Activated CD4-positive, alpha-beta T cell treated with anti-CD3 and anti-CD28 coated beads, Interleukin-2, amount 10 ng/mL, durations not matched to agents 24 days and 14 days (primary cell): ENCODE measurements around the gene PSMD3. TPM values are rescaled to one million over a fixed set of nuclear protein-coding genes. Genes with fewer than 3 reads are reported as not detected.
A peak's percentile ranks its signal among the peaks of the same experiment; 100 is the strongest.

Experiments used
- DNase-seq: peaks from one replicate; pipeline ENCODE4 v3.0.0; 2022
- H3K27ac Mint-ChIP-seq: one replicate; pipeline ENCODE4 v1.8.0; 2022; ENCODE audit warnings: mild to moderate bottlenecking, mixed read lengths
- H3K27me3 Mint-ChIP-seq: one replicate; pipeline ENCODE4 v1.8.0; 2022; ENCODE audit warnings: mixed read lengths
- H3K36me3 Mint-ChIP-seq: one replicate; pipeline ENCODE4 v1.8.0; 2022; ENCODE audit warnings: low read depth, mild to moderate bottlenecking, mixed read lengths
- H3K4me1 Mint-ChIP-seq: one replicate; pipeline ENCODE4 v1.8.0; 2021; ENCODE audit warnings: mixed read lengths
- H3K4me3 Mint-ChIP-seq: one replicate; pipeline ENCODE4 v1.8.0; 2022; ENCODE audit warnings: mild to moderate bottlenecking, moderate library complexity, mixed read lengths
- H3K9me3 Mint-ChIP-seq: one replicate; pipeline ENCODE4 v1.8.0; 2021; ENCODE audit warnings: mixed read lengths
- intact Hi-C: fragments of 100-400 bp; cut with micrococcal nuclease; formaldehyde crosslinking; loops from one replicate; pipeline ENCODE4 v1.15.1; 2023
- total RNA-seq: library from RNA; stranded (reverse); gene quantifications from 2 replicates; pipeline ENCODE4 v1.2.3, GENCODE V29; 2022

PSMD3 gene
- total RNA-seq, 1 donor from 2014 or later = 199 TPM

DNA sequence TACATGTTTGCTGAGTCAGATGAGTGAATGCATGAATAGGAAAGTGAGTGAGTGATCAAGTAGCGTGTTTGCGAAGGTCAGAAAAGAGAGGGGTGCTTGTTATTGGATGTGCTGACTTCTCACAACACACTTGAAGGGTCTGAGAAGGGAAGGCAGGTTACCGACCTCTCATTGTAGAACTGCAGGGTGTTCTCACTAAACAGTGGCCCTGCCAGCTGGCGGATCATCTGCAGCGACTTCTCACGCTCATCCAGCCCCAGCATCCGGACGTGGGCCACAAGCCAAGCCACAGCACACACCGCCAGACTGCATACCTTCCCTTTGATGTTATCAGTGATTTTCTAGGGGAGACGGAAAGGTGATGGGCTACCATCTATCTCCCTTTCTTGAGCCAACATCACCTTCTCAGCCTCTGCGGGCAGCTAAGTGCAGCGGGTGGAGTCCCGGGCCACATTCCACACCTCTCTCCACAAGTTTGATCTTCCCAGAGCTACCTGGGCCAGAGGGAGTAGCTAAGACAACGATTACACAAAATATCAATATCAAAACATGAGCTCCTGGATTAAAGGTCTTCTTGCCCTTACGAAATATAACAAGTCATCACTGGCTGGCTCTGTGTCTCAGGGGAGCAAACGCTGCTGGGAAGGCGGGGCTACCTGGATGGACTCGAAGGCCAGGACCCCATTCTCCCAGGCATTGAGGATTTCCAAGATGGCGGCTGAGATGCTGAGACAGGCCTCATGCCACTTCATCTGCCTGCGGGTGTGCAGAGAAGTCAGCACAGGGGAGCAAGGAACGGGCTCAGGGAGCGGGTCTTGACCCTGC is 45.6 kb downstream of the PSMD3 start:
- intact Hi-C loops = no loop called here
- DNase-seq = peak; percentile 74
- H3K4me3 Mint-ChIP-seq = peak overlapping the region; percentile 6
- peaks cover 12% of the 10 kb centered on the region for H3K4me1 Mint-ChIP-seq
- no peaks in the 10 kb centered on the region for H3K9me3 Mint-ChIP-seq
- H3K27me3 Mint-ChIP-seq = no peaks in the 10 kb centered on the region
- no peak overlapping the region for H3K27ac Mint-ChIP-seq
- H3K36me3 Mint-ChIP-seq = peaks cover 56% of the 10 kb centered on the region

DNA sequence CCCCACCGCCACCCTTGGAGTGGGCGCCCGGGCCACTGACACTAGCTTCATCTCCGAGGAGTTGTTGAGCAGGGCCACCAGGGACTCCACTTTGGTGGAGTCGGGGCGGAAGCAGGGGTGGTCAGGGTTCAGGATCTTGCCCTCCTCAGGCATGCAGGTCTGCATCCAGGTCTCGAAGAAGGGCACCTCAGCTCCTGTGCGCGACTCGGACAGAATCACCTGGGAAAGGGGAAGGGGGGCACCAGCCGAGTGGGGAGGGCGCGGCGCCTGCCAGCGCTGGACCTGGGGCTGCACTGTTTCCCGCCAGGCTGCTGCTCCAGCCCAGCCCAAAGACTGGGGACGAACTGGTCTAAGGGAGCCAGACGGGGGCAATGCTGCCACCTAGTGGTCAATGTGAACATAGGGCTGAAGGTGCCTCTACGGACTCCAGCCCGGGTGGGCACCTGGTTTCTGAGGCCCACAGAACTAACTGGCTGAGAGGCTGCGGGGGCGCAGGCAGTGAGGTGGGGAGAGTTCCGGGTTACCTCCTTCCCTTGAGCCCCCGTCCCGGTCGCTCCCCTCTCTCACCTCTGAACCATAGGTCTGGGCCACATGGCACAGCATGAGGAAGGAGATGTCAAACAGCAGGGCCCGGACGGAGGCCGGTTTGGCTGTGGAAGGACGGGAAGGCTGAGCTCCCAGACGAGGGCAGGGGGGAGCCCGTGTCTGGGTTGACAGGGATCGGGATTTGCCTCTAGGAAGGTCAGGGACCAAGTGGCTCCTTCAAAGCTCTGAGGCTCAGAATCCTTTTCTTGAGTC is 46.4 kb downstream of the PSMD3 start:
- peak; percentile 92 for DNase-seq
- Mint-ChIP-seq H3K27me3 (no peaks in the 10 kb centered on the region), H3K36me3 (peaks cover 53% of the 10 kb centered on the region), H3K27ac (no peak overlapping the region), H3K9me3 (no peaks in the 10 kb centered on the region), H3K4me3 (no peak overlapping the region), H3K4me1 (peaks cover 11% of the 10 kb centered on the region)
- intact Hi-C loops = loop anchor here (1.0 kb wide), 1 partner anchor 14 kb away; no protein-coding TSS in a partner anchor

DNA sequence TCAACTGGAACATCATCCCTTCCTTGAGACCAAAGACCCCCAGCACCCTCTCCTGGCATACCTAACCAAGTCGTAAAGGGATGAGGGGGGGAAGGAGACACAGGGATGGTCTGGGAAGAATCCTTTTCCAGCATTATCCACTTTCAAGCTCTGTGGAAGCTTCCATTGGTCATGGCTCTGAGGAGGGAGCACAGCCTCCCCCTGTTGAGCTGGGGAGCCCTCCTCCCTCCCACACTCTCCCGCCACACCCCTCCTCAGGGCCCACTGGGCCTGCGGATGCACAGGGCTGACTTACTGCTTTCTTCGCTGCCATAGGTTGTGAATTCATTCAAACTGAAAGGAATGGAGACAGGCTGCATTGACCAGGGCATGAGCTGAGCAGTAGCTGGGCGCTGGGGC is 47.0 kb downstream of the PSMD3 start:
- no peak for DNase-seq
- Mint-ChIP-seq H3K4me3 (no peak overlapping the region), H3K9me3 (no peaks in the 10 kb centered on the region), H3K27me3 (no peaks in the 10 kb centered on the region), H3K4me1 (peaks cover 11% of the 10 kb centered on the region), H3K27ac (no peak overlapping the region), H3K36me3 (peaks cover 53% of the 10 kb centered on the region)
- intact Hi-C loops = loop anchor here (1.0 kb wide), 1 partner anchor 14 kb away; no protein-coding TSS in a partner anchor

DNA sequence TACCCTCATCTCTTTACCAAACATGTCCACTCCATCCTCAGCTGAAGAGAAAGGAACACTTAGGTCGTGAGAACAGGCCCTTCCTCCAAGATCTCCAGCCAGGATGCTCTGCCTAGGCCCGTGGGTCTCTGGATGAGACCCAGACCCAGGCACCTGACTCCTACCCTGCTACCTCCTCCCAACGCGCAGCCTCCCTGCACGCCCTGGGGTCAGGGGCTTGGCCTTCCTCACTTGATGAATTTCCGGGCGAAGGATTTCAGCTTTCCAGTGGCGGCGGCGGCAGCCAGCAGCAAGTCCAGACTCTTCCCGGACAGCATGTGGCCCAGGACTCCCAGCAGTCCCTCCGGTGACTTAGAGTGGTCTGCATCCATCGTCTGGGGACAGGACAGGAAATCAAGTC is 48.0 kb downstream of the PSMD3 start:
- H3K27ac Mint-ChIP-seq = no peak overlapping the region
- no peak overlapping the region for H3K4me3 Mint-ChIP-seq
- DNase-seq = no peak
- no peaks in the 10 kb centered on the region for H3K9me3 Mint-ChIP-seq
- intact Hi-C loops = no loop called here
- no peaks in the 10 kb centered on the region for H3K27me3 Mint-ChIP-seq
- peaks cover 51% of the 10 kb centered on the region for H3K36me3 Mint-ChIP-seq
- peaks cover 11% of the 10 kb centered on the region for H3K4me1 Mint-ChIP-seq

DNA sequence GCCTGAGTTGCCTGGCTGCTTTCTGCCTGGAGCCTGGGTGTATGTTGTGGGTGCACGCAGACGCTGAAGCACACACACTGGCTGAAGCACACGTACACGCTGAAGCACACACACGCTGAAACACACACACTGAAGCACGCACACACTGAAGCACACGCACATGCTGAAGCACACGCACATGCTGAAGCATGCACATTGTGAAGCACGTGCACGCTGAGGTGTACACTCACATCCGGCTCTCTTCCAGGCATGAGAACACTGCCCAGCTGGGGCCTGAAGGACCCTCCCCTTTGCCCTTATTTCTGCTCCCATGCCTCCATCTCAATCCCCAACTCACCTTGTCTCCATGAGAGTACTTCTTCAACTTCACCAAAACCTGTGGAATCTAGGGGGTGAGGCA is 51.1 kb downstream of the PSMD3 start:
- Mint-ChIP-seq H3K9me3 (no peaks in the 10 kb centered on the region), H3K27ac (no peak overlapping the region), H3K27me3 (no peaks in the 10 kb centered on the region), H3K4me1 (no peaks in the 10 kb centered on the region), H3K36me3 (peaks cover 41% of the 10 kb centered on the region), H3K4me3 (no peak overlapping the region)
- intact Hi-C loops = no loop called here
- DNase-seq = no peak

DNA sequence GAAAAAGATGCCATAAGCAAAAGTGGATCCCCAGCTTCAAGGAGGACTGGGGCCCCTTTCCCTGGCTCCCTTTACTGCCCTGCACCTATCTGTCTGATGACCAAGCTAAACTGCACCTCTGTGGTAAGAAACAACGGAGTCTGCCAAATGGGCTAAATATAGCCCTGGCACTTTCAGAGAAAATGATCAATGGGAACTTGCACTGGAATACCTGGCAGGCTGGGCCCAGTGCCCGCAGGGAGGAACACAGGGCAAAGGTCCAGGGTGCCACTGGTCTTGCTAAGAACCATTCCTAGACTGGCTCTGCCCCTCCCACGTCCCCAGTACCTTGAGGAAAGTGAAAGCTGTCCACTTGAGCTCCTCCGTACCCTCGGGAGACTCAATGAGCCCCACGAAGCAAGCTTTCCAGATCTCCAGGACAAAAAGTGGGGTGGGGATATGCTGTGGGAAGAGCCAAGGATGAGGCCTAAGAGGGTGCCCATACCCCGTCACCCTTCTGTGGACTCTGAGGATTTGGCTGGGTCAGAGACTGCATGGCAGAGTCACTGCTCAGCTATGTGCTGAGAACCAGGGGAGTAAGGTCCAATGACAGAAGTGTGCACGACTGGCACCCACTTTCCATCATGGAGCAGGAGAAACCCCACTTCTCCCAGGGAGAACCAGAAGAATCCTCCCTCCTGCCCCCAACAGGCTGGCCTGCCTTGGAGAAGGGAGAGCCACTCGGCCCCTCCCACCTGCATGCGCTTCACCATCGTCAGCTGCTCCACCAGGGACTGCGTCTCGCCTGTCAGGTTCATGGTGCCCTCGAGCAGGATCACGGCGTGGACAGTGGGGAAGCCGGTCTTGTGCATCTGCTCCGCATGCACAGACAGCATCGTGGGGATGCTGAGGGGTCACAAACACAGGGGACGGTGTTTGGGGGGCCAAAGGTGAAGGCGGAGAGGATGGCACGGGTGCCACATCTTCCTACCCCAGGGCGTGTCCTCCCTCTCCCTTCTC is 52.0 kb downstream of the PSMD3 start:
- Mint-ChIP-seq H3K27ac (no peak overlapping the region), H3K9me3 (no peaks in the 10 kb centered on the region), H3K4me1 (no peaks in the 10 kb centered on the region), H3K27me3 (no peaks in the 10 kb centered on the region), H3K36me3 (peaks cover 35% of the 10 kb centered on the region), H3K4me3 (no peak overlapping the region)
- intact Hi-C loops = no loop called here
- DNase-seq = no peak

DNA sequence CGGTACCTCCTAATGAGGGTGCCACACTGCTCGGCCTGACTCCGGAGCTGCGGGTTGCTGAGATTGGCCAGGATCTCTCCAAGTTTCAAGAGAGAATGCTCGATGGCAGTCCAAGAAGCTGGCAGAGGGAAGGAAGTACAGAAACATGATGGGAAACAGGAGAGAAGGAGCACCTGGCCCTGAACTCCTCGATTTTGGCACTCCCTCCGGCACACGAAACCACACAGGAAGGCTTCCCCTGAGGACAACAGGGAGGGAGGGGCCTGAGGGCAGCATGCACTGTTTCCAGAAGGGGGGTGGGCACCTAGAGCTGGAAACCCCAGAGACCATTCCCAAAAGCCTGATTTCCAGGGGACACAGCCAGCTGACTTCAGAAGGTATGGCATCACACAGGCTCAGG is 52.7 kb downstream of the PSMD3 start:
- intact Hi-C loops = no loop called here
- no peak overlapping the region for H3K4me3 Mint-ChIP-seq
- H3K27ac Mint-ChIP-seq = no peak overlapping the region

DNA sequence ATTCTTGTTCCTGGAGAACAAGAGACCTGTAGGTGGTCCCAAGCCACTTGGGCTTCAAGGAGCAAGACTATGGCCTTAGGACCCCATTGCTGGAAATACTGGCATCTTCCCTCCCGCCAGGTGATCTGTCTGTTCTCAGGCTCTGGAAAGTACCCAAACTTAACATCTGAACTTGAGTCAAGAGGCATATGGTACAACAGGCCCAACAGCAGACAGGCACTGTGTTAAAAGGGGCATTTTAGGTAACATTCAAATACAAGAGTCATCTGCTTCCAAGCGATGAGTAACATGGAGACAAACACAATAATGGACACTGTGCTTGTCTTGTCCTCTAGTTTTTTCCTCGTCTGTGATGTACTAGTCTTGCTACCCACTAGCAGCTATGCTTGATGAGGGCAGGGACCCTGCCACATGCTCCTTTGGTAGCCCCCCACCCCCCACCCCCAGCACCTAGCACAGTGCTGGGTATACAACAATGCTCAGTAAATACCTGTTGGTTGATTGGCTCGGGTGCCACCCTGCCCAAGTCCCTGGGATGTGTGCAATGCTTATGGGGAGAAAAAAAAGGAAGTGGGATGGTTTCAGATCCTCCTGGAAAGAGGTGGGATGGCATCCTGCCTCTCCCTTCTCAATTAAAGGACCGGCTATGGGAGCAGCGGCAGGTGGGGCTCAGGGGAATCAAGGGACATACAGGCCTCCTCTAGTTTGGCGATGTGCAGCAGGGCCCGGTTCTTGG is 54.0 kb downstream of the PSMD3 start:
- intact Hi-C loops = no loop called here
- Mint-ChIP-seq H3K27ac (no peak overlapping the region), H3K27me3 (no peaks in the 10 kb centered on the region), H3K4me3 (no peak overlapping the region), H3K9me3 (no peaks in the 10 kb centered on the region), H3K36me3 (peaks cover 21% of the 10 kb centered on the region), H3K4me1 (no peaks in the 10 kb centered on the region)
- DNase-seq = no peak

More for the DNA sequence above, 52.7 kb downstream of the PSMD3 start:
- Mint-ChIP-seq H3K27me3 (no peaks in the 10 kb centered on the region), H3K4me1 (no peaks in the 10 kb centered on the region), H3K9me3 (no peaks in the 10 kb centered on the region), H3K36me3 (peaks cover 32% of the 10 kb centered on the region)
- no peak for DNase-seq

DNA sequence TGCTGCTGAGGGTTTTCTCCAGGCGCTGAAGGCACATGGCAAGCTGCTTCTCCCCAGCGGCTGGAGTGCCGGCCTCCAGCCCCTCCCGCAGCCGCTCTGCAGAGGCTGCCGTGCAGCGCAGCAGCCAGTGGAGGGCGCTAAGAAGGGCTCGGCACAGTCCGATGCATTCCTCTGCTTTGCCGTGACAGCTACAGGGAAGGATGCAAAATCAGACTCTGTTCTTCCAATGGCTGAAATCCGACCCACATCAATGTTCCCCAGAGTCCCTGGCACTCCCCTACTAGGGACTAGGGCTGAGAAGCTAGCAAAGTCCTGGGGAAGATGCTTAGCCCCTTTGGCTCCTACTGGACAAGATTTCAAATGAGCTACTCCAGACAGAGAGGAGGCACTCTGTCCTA is 54.6 kb downstream of the PSMD3 start:
- Mint-ChIP-seq H3K9me3 (no peaks in the 10 kb centered on the region), H3K36me3 (peaks cover 19% of the 10 kb centered on the region), H3K4me1 (no peaks in the 10 kb centered on the region), H3K27ac (no peak overlapping the region), H3K4me3 (no peak overlapping the region), H3K27me3 (no peaks in the 10 kb centered on the region)
- no peak for DNase-seq
- intact Hi-C loops = no loop called here

DNA sequence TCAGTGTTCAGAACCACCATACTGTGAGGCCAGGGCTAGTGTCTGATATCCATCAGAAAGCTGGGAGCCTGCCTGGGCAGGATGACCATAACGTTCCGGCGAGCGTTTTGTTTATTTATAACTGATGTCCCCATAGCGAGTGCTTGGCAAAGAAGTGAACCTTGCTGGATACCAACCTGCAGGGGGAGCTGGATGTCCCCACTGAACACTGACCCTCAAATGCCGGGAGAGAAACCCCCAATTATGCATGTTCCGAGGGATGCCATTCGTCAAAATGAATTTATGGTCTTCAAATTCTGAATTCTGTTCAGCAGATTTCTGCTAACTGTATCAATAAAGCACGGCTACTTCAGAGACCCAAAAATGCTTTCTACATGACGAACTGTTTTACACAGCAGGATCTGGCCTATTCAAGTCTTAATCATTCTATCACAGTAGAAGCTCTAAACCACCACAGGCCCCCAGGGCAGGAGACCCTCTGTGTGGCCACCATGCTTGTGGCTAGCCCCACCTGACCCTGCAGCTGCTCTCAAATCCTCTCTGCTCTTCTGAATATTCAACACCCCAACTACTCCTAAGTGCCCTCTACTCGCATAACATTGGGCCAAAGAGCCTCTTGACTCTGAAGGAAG is 58.4 kb downstream of the PSMD3 start:
- no peak overlapping the region for H3K27ac Mint-ChIP-seq
- H3K9me3 Mint-ChIP-seq = no peaks in the 10 kb centered on the region
- H3K4me1 Mint-ChIP-seq = no peaks in the 10 kb centered on the region
- intact Hi-C loops = no loop called here
- peaks cover 13% of the 10 kb centered on the region for H3K36me3 Mint-ChIP-seq
- no peak for DNase-seq
- no peak overlapping the region for H3K4me3 Mint-ChIP-seq
- no peaks in the 10 kb centered on the region for H3K27me3 Mint-ChIP-seq

DNA sequence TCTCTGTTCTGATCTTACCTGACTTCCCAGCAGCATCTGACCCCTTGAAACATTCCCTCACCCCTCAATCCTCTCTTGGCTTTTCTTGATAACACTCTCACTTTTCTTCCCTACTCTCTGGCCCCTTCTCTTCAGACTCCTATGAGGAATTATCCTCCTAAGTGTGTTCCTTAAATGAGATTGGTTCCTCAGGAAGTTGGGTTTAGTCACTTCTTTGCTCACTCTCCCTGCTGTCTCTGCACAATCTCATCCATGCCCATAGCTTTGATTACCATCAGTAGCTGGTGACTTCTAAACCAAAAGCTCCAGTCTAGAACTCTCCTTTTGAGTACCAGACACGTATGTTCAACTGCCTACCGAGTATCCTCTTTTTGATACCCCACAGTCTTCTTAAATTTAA is 60.6 kb downstream of the PSMD3 start:
- no peaks in the 10 kb centered on the region for H3K4me1 Mint-ChIP-seq
- no peaks in the 10 kb centered on the region for H3K27me3 Mint-ChIP-seq
- DNase-seq = no peak
- no peak overlapping the region for H3K4me3 Mint-ChIP-seq
- H3K9me3 Mint-ChIP-seq = no peaks in the 10 kb centered on the region
- peaks cover 12% of the 10 kb centered on the region for H3K36me3 Mint-ChIP-seq
- H3K27ac Mint-ChIP-seq = no peak overlapping the region
- intact Hi-C loops = no loop called here
